A673 (cell line): ENCODE data around the gene TBC1D9. TPM values are rescaled to one million over a fixed set of nuclear protein-coding genes. Genes with fewer than 3 reads are reported as not detected.

Experiments
- BruUV-seq: library from RNA; stranded (reverse); fragments of 400-500 nt; replicated peaks from 2 replicates; lab custom pipeline; 2021; lab: Mats Ljungman, UMichigan
- CTCF ChIA-PET: fragments of 300-600 bp; sonication (Branson Sonifier 250); formaldehyde crosslinking; loops from one replicate; lab custom pipeline; 2022; ENCODE audit warnings: antibody characterized with exemption; lab: Charles Lee
- POLR2A ChIA-PET: fragments of 300-600 bp; sonication (Branson Sonifier 250); formaldehyde crosslinking; loops from one replicate; lab custom pipeline; 2022; ENCODE audit warnings: antibody characterized with exemption; ENCODE audit not compliant: low non-redundant PET; lab: Charles Lee
- DNase-seq: peaks from one replicate; pipeline ENCODE4 v3.0.0-alpha.2; 2015; ENCODE audit warnings: low spot score
- H3K27ac ChIP-seq: fragments of 200-600 bp; sonication (generic); 2 replicates; pipeline ENCODE4 v1.5.1; 2016; ENCODE audit warnings: mixed run types, low read depth, mild to moderate bottlenecking, mixed read lengths, antibody characterized with exemption, low read length; ENCODE audit not compliant: poor library complexity, severe bottlenecking
- H3K27me3 ChIP-seq: fragments of 200-600 bp; sonication (generic); replicated peaks from 2 replicates; pipeline ENCODE4 v1.6.1; 2017; ENCODE audit warnings: mixed run types, low read depth, mild to moderate bottlenecking, mixed read lengths, antibody characterized with exemption, low read length; ENCODE audit not compliant: insufficient read depth, poor library complexity
- H3K36me3 ChIP-seq: fragments of 200-600 bp; sonication (generic); 2 replicates; pipeline ENCODE4 v1.6.1; 2016; ENCODE audit warnings: mixed run types, mild to moderate bottlenecking, mixed read lengths, antibody characterized with exemption, low read length; ENCODE audit not compliant: insufficient read depth, poor library complexity, severe bottlenecking
- H3K4me1 ChIP-seq: fragments of 200-600 bp; sonication (generic); 2 replicates; pipeline ENCODE4 v1.6.1; 2017; ENCODE audit warnings: mixed run types, mild to moderate bottlenecking, mixed read lengths, antibody characterized with exemption, low read length; ENCODE audit not compliant: insufficient read depth, poor library complexity, severe bottlenecking
- H3K4me3 ChIP-seq: fragments of 200-600 bp; sonication (generic); 2 replicates; pipeline ENCODE4 v1.5.1; 2016; ENCODE audit warnings: low read depth, mixed run types, mild to moderate bottlenecking, mixed read lengths, low read length; ENCODE audit not compliant: poor library complexity, severe bottlenecking
- H3K9me3 ChIP-seq: fragments of 200-600 bp; sonication (generic); 2 replicates; pipeline ENCODE4 v1.6.1; 2016; ENCODE audit warnings: mixed run types, low read depth, mild to moderate bottlenecking, mixed read lengths, antibody characterized with exemption, low read length; ENCODE audit not compliant: poor library complexity, severe bottlenecking
- EZH2 ChIP-seq: fragments of 200-600 bp; sonication (generic); IDR thresholded peaks from 2 replicates; pipeline ENCODE4 v1.6.1; 2017; ENCODE audit warnings: borderline replicate concordance, low read depth, mild to moderate bottlenecking, mixed read lengths, antibody characterized with exemption, low read length; ENCODE audit not compliant: poor library complexity, severe bottlenecking
- intact Hi-C: fragments of 100-400 bp; cut with micrococcal nuclease; formaldehyde crosslinking; loops from one replicate; pipeline ENCODE4 v1.10.0; 2022; ENCODE audit not compliant: unreplicated experiment
- total RNA-seq: library from RNA; stranded (reverse); gene quantifications from 2 replicates; pipeline ENCODE4 v1.2.3, GENCODE V29; 2021
- TF ChIP-seq, protein P1 (sequence below): fragments of 300-800, 200-600 bp; sonication (generic); conservative IDR thresholded peaks from 2 replicates; pipeline ENCODE4 v1.5.1; 2017; ENCODE audit warnings: low read depth, mild to moderate bottlenecking, antibody characterized with exemption, low read length, moderate library complexity, mixed read lengths

TBC1D9 gene
- total RNA-seq, 1 experiment from 2014 or later: 22.4 TPM

DNA sequence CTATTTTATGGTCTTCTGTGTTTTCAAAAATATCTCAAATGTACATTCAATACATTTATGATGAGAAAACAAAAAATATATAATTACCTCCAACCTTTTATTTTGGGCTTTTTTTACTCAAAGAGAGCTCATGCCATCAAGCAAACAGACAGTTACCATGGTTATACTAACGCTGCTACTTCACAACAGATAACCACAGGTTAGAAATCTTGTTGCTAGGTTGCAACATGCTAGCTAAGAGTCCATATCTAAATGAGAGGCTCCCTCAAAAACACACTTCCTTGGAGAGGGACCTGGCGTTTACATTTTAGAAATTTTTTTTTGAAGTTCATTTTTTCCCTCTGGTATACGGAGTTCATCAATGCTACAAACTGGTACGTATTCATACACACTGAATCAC is 44.3 kb downstream of the TBC1D9 start:
- H3K9me3 ChIP-seq: no peaks in the 10 kb centered on the region
- H3K36me3 ChIP-seq: no peaks in the 10 kb centered on the region
- POLR2A ChIA-PET: no interaction called here
- peaks cover 12% of the 10 kb centered on the region for H3K4me1 ChIP-seq
- H3K27ac ChIP-seq: no peak overlapping the region
- no peaks in the 10 kb centered on the region for H3K27me3 ChIP-seq
- DNase-seq: no peak
- H3K4me3 ChIP-seq: no peak overlapping the region
- CTCF ChIA-PET: no interaction called here
- intact Hi-C loops: no loop called here
- TF ChIP-seq EZH2: no peak
- TF ChIP-seq, protein P1, sequence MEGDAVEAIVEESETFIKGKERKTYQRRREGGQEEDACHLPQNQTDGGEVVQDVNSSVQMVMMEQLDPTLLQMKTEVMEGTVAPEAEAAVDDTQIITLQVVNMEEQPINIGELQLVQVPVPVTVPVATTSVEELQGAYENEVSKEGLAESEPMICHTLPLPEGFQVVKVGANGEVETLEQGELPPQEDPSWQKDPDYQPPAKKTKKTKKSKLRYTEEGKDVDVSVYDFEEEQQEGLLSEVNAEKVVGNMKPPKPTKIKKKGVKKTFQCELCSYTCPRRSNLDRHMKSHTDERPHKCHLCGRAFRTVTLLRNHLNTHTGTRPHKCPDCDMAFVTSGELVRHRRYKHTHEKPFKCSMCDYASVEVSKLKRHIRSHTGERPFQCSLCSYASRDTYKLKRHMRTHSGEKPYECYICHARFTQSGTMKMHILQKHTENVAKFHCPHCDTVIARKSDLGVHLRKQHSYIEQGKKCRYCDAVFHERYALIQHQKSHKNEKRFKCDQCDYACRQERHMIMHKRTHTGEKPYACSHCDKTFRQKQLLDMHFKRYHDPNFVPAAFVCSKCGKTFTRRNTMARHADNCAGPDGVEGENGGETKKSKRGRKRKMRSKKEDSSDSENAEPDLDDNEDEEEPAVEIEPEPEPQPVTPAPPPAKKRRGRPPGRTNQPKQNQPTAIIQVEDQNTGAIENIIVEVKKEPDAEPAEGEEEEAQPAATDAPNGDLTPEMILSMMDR: no peak
- BruUV-seq: no TSS peak

GRCh38 chr4:140710908-140711622 is 45.1 kb downstream of the TBC1D9 start:
- DNase-seq: no peak
- no TSS peak for BruUV-seq
- Histone ChIP-seq H3K27ac (no peak overlapping the region), H3K4me1 (peaks cover 4% of the 10 kb centered on the region), H3K4me3 (no peak overlapping the region), H3K9me3 (no peaks in the 10 kb centered on the region), H3K36me3 (no peaks in the 10 kb centered on the region), H3K27me3 (no peaks in the 10 kb centered on the region)
- POLR2A ChIA-PET: no interaction called here
- no peak for TF ChIP-seq EZH2
- TF ChIP-seq, protein P1: no peak
- intact Hi-C loops: no loop called here
- CTCF ChIA-PET: no interaction called here

GRCh38 chr4:140707325-140707724 is 48.9 kb downstream of the TBC1D9 start:
- CTCF ChIA-PET: no interaction called here
- no peak overlapping the region for H3K27ac ChIP-seq
- TF ChIP-seq, protein P1: no peak
- no peak for TF ChIP-seq EZH2
- POLR2A ChIA-PET: no interaction called here
- H3K9me3 ChIP-seq: no peaks in the 10 kb centered on the region
- H3K36me3 ChIP-seq: no peaks in the 10 kb centered on the region
- no peaks in the 10 kb centered on the region for H3K27me3 ChIP-seq
- no peak overlapping the region for H3K4me3 ChIP-seq
- intact Hi-C loops: no loop called here
- H3K4me1 ChIP-seq: no peaks in the 10 kb centered on the region
- no peak for DNase-seq
- BruUV-seq: no TSS peak
